ENCODE measurements around the gene SEMA3E. TPM values are rescaled to one million over a fixed set of nuclear protein-coding genes. Genes with fewer than 3 reads are reported as not detected.

Gene SEMA3E
- polyA plus RNA-seq, 4 donors, result 1.4 to 3.3 (median 2.8) TPM

- no peak for DNase-seq (ENCODE audit: low read depth in 4 of 4, low spot score in 3 of 4)
Measured at GRCh38 chr7:83366629-83367028, 282.3 kb downstream of the SEMA3E start.

GRCh38 chr7:83365746-83366145 is 283.2 kb downstream of the SEMA3E start:
- DNase-seq (ENCODE audit: low read depth in 4 of 4, low spot score in 3 of 4), result no peak

GRCh38 chr7:83362871-83363550 is 285.9 kb downstream of the SEMA3E start:
- DNase-seq (ENCODE audit: low read depth in 4 of 4, low spot score in 3 of 4), result no peak

- DNase-seq (ENCODE audit: low read depth in 4 of 4, low spot score in 3 of 4), result no peak
Measured at GRCh38 chr7:83359108-83359507, 289.8 kb downstream of the SEMA3E start.

GRCh38 chr7:83355143-83355542 is 293.8 kb downstream of the SEMA3E start:
- no peak for DNase-seq (ENCODE audit: low read depth in 4 of 4, low spot score in 3 of 4)

GRCh38 chr7:83347945-83348444 is 300.9 kb downstream of the SEMA3E start:
- DNase-seq (ENCODE audit: low read depth in 4 of 4, low spot score in 3 of 4), result no peak

GRCh38 chr7:83339907-83340306 is 309.0 kb downstream of the SEMA3E start:
- DNase-seq (ENCODE audit: low read depth in 4 of 4, low spot score in 3 of 4), result peak in 1 of 4 donors; percentile 8

GRCh38 chr7:83338277-83338950 is 310.5 kb downstream of the SEMA3E start:
- DNase-seq (ENCODE audit: low read depth in 4 of 4, low spot score in 3 of 4), result no peak

GRCh38 chr7:83337050-83337449 is 311.9 kb downstream of the SEMA3E start:
- no peak for DNase-seq (ENCODE audit: low read depth in 4 of 4, low spot score in 3 of 4)

- no peak for DNase-seq (ENCODE audit: low read depth in 4 of 4, low spot score in 3 of 4)
Measured at GRCh38 chr7:83326223-83326622, 322.7 kb downstream of the SEMA3E start.

GRCh38 chr7:83325083-83325482 is 323.9 kb downstream of the SEMA3E start:
- DNase-seq (ENCODE audit: low read depth in 4 of 4, low spot score in 3 of 4), result no peak

- no peak for DNase-seq (ENCODE audit: low read depth in 4 of 4, low spot score in 3 of 4)
Measured at GRCh38 chr7:83324596-83324995, 324.3 kb downstream of the SEMA3E start.

- no peak for DNase-seq (ENCODE audit: low read depth in 4 of 4, low spot score in 3 of 4)
Measured at GRCh38 chr7:83321011-83321410, 327.9 kb downstream of the SEMA3E start.

GRCh38 chr7:83313931-83314330 is 335.0 kb downstream of the SEMA3E start:
- no peak for DNase-seq (ENCODE audit: low read depth in 4 of 4, low spot score in 3 of 4)
